ENCODE measurements around the gene PIK3AP1. TPM values are rescaled to one million over a fixed set of nuclear protein-coding genes. Genes with fewer than 3 reads are reported as not detected.

The PIK3AP1 gene
- total RNA-seq, 1 experiment from 2014 or later = 7.1 TPM

- Histone ChIP-seq H4K20me1 (ENCODE audit: insufficient read depth) (no peaks in the 10 kb centered on the region), H3K9me3 (ENCODE audit: control insufficient read depth in 1 of 2, insufficient read depth in 1 of 2, low read depth in 1 of 2, low read length in 2 of 2) (no peaks in the 10 kb centered on the region), H3K4me2 (ENCODE audit: low read length) (no peak overlapping the region), H2AFZ (ENCODE audit: low read depth, low read length, poor library complexity, severe bottlenecking) (no peak overlapping the region), H3K4me3 (replicated peaks in 1 of 2; ENCODE audit: low read depth in 1 of 2, low read length in 2 of 2) (no peak overlapping the region), H3K27ac (ENCODE audit: low read depth, low read length) (no peak overlapping the region), H3K36me3 (ENCODE audit: control insufficient read depth in 1 of 2, insufficient read depth in 2 of 2, low read length in 2 of 2) (no peaks in the 10 kb centered on the region), H3K27me3 (ENCODE audit: insufficient read depth, low read length) (no peaks in the 10 kb centered on the region), H3K9me2 (ENCODE audit: insufficient read depth) (no peaks in the 10 kb centered on the region), H3K4me1 (ENCODE audit: control insufficient read depth in 1 of 2, insufficient read depth in 2 of 2, low read length in 2 of 2) (no peaks in the 10 kb centered on the region), H3K9ac (ENCODE audit: low read length) (no peak overlapping the region), H3K79me2 (ENCODE audit: insufficient read depth, low read length) (no peaks in the 10 kb centered on the region)
- BruUV-seq (replicated peaks) = no TSS peak
- ChIA-PET CTCF (no interaction called here), POLR2A (no interaction called here), RAD21 (ENCODE audit: low non-redundant PET in 1 of 2, low total read pairs in 2 of 2, uncharacterized antibody in 2 of 2, unreplicated experiment in 2 of 2) (no interaction called here)
- TF ChIP-seq RAD21 (IDR thresholded peaks at IDR 0.05; ENCODE audit: low read depth) (no peak), FOSL1 (IDR thresholded peaks at IDR 0.05; ENCODE audit: low read depth) (no peak), ATF3 (IDR thresholded peaks at IDR 0.05) (no peak), ELF1 (IDR thresholded peaks at IDR 0.05; ENCODE audit: borderline replicate concordance, low read depth) (no peak), EZH2phosphoT487 (IDR thresholded peaks at IDR 0.05; ENCODE audit: borderline replicate concordance) (no peak)
- no peak for DNase-seq (ENCODE audit: low read depth, low spot score)
- no peak for ATAC-seq
- intact Hi-C loops (cut with micrococcal nuclease) = no loop called here
Observed at GRCh38 chr10:96714031-96714590, 6.2 kb downstream of the PIK3AP1 start.

GRCh38 chr10:96712662-96713271, 7.5 kb downstream of the PIK3AP1 start:
- no peaks in the 10 kb centered on the region for H3K27me3 ChIP-seq (ENCODE audit: insufficient read depth, low read length)
- H3K4me3 ChIP-seq (replicated peaks in 1 of 2; ENCODE audit: low read depth in 1 of 2, low read length in 2 of 2) = no peak overlapping the region
- H3K9ac ChIP-seq (ENCODE audit: low read length) = no peak overlapping the region
- H4K20me1 ChIP-seq (ENCODE audit: insufficient read depth) = no peaks in the 10 kb centered on the region
- ATAC-seq (no peak), DNase-seq (ENCODE audit: low read depth, low spot score) (no peak)
- no peaks in the 10 kb centered on the region for H3K79me2 ChIP-seq (ENCODE audit: insufficient read depth, low read length)
- CTCF ChIA-PET = no interaction called here
- no peaks in the 10 kb centered on the region for H3K36me3 ChIP-seq (ENCODE audit: control insufficient read depth in 1 of 2, insufficient read depth in 2 of 2, low read length in 2 of 2)
- no peaks in the 10 kb centered on the region for H3K9me3 ChIP-seq (ENCODE audit: control insufficient read depth in 1 of 2, insufficient read depth in 1 of 2, low read depth in 1 of 2, low read length in 2 of 2)
- intact Hi-C loops (cut with micrococcal nuclease) = no loop called here
- no peaks in the 10 kb centered on the region for H3K4me1 ChIP-seq (ENCODE audit: control insufficient read depth in 1 of 2, insufficient read depth in 2 of 2, low read length in 2 of 2)
- no peak overlapping the region for H3K27ac ChIP-seq (ENCODE audit: low read depth, low read length)
- POLR2A ChIA-PET = interaction anchor here (0.7 kb wide), 1 partner anchor 54 kb away, joined by 4 read pairs; no protein-coding TSS in a partner anchor
- H3K4me2 ChIP-seq (ENCODE audit: low read length) = no peak overlapping the region
- no peaks in the 10 kb centered on the region for H3K9me2 ChIP-seq (ENCODE audit: insufficient read depth)
- no peak for TF ChIP-seq POLR2AphosphoS5 (IDR thresholded peaks at IDR 0.05; ENCODE audit: low read depth, low read length)
- BruUV-seq (replicated peaks) = no TSS peak
- RAD21 ChIA-PET (ENCODE audit: low non-redundant PET in 1 of 2, low total read pairs in 2 of 2, uncharacterized antibody in 2 of 2, unreplicated experiment in 2 of 2) = no interaction called here
- H2AFZ ChIP-seq (ENCODE audit: low read depth, low read length, poor library complexity, severe bottlenecking) = no peak overlapping the region

Data from HCT116 (cell line).